A549 treated with DMSO at 1 μM for 4 hours (cell line): Measurements from ENCODE around the gene TRIM4. TPM values are rescaled to one million over a fixed set of nuclear protein-coding genes. Genes with fewer than 3 reads are reported as not detected.

Experiments
- total RNA-seq: library from RNA; stranded (reverse); fragments of 200-300 nt; extraction: Qiagen RNA extraction; gene quantifications from 5 replicates; pipeline ENCODE4 v1.2.3, GENCODE V29; 2022; ENCODE audit warnings: low read depth

TRIM4 gene, protein sequence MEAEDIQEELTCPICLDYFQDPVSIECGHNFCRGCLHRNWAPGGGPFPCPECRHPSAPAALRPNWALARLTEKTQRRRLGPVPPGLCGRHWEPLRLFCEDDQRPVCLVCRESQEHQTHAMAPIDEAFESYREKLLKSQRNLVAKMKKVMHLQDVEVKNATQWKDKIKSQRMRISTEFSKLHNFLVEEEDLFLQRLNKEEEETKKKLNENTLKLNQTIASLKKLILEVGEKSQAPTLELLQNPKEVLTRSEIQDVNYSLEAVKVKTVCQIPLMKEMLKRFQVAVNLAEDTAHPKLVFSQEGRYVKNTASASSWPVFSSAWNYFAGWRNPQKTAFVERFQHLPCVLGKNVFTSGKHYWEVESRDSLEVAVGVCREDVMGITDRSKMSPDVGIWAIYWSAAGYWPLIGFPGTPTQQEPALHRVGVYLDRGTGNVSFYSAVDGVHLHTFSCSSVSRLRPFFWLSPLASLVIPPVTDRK
- total RNA-seq, result 25.4 to 29.5 TPM (median 27.3 TPM) in 5 replicates

DNA sequence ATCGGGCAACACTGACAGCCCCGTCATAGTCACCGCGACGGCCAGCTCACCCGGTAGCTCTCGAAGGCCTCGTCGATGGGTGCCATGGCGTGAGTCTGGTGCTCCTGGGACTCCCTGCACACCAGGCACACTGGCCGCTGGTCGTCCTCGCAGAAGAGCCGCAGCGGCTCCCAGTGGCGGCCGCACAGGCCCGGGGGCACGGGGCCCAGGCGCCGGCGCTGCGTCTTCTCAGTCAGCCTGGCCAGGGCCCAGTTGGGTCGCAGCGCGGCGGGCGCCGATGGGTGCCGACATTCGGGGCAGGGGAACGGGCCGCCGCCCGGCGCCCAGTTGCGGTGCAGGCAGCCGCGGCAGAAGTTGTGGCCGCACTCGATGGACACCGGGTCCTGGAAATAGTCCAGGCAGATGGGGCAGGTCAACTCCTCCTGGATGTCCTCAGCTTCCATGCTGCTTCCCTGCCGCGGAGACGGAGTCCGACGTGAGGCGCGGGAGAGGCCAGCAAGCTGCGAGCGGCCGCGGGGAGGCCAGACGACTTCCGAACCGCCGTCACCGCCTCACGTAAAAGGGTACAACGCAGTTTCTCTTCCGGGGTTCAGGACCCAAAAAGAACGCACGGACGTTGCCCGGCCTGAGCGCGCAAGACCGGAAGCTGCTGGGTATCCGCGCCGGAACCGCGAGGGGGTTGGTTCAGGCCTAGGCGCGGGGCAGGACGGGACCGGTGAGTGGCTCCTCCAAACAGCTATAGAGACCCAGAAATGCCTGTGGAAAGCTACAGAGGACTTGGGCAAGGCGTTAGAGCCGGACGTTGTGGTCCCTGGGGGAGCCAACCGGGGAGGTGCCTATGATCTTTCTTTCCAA is at the start of gene TRIM4:
TSS of gene TRIM4 (minus strand) at position 572 of the 855 bp plus-strand sequence. CDS start at position 443, 129 bp downstream.

DNA sequence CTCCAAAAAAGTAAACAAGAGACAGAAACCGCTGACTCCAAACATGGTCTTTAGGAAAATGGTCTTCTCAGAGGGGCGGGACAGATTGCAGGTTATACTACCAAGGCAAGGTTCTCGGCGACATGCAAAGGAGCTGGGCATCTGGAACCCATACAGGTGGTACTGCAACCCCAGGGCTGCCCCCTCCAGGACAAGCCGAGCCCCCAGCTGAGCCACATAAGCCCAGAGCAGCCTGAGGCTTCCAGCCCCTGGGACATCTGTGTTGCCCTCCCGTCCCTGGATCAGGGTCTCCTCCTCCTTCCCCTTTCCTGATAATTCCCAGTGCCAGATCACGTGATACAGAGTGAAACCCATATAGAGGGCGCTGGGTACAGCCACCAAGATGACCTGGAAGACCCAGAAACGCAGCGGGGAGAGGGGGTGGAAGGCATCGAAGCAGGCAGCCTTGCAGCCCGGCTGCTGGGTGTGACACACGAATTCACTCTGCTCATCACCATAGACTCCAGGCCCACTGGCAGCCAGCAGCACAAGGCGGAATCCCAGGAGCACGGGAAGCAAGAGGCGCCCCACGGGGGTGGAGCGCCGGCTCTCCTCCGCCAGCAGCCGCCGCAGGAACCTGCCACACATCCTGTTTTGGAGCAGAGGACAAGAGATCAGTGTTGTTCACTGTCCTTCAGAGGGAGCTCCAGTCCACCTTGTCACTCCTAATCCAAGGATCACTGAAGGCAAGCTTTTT is 9.8 kb upstream of the TRIM4 start, which contains the start of gene GJC3:
TSS of gene GJC3 (minus strand) at position 627 of the 736 bp plus-strand sequence. CDS start at position 627, 0 bp downstream.

DNA sequence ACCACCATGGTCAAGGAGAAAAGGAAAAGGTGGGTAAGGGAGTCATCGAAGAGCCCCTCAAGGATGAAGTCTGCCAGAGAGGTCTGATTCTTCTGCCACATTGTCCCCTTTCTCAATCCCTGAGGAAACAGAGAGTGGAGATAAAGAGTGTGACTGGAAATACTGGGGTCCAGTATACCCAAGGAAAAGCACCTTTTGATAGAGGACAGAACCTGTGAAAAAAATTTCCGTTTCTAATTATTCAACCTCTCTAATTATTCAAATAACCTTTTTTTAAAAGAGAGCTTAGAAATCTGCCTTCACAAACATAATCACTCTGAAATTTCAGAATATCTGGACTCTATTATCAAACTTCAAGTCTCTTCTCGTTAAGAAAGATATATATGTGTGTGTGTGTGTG is 42.4 kb downstream of the TRIM4 start, which contains the start of gene OR2AE1:
TSS of gene OR2AE1 (minus strand) at position 101 of the 400 bp plus-strand sequence. CDS start at position 101, 0 bp downstream.

Other genes starting within 250 kb of the TRIM4 start
- 1.4 to 2.2 TPM (median 1.5 TPM) in 5 replicates for gene CYP3A5, start 239.5 kb downstream of the TRIM4 start, total RNA-seq
- not detected in 5 replicates for gene CYP3A7, start 184.3 kb downstream of the TRIM4 start, total RNA-seq
- not detected in 5 replicates for gene CYP3A4, start 135.3 kb downstream of the TRIM4 start, total RNA-seq
- gene CYP3A43, start 91.5 kb downstream of the TRIM4 start, total RNA-seq, result not detected in 5 replicates
- not detected in 5 replicates for gene OR2AE1, start 42.5 kb downstream of the TRIM4 start, total RNA-seq
- 0.09 to 0.18 TPM (median 0.13 TPM) in 4 of 5 replicates, not detected in the other for gene GJC3, start 10.1 kb upstream of the TRIM4 start, total RNA-seq
- 0.23 TPM in 1 of 5 replicates, not detected in the others for gene AZGP1, start 56.5 kb upstream of the TRIM4 start, total RNA-seq
- gene ZKSCAN1, start 96.1 kb upstream of the TRIM4 start, total RNA-seq, result 8.0 to 12.2 TPM (median 10.6 TPM) in 5 replicates
- gene ZSCAN21, start 130.2 kb upstream of the TRIM4 start, total RNA-seq, result 9.5 to 11.9 TPM (median 9.9 TPM) in 5 replicates
- gene ZNF3, start 162.2 kb upstream of the TRIM4 start, total RNA-seq, result 19.1 to 27.5 TPM (median 22.3 TPM) in 5 replicates
- 169 to 186 TPM (median 179 TPM) in 5 replicates for gene COPS6, start 169.4 kb upstream of the TRIM4 start, total RNA-seq
- gene MCM7, start 181.9 kb upstream of the TRIM4 start, total RNA-seq, result 236 to 264 TPM (median 254 TPM) in 5 replicates
- 13.8 to 17.6 TPM (median 15.3 TPM) in 5 replicates for gene AP4M1, start 182.1 kb upstream of the TRIM4 start, total RNA-seq
- gene TAF6, start 199.8 kb upstream of the TRIM4 start, total RNA-seq, result 54.0 to 75.4 TPM (median 65.5 TPM) in 5 replicates
- gene CNPY4, start 200.1 kb upstream of the TRIM4 start, total RNA-seq, result 8.6 to 13.2 TPM (median 11.4 TPM) in 5 replicates
- 2.3 to 3.1 TPM (median 2.7 TPM) in 5 replicates for gene MBLAC1, start 207.4 kb upstream of the TRIM4 start, total RNA-seq
- 163 to 183 TPM (median 169 TPM) in 5 replicates for gene LAMTOR4, start 229.4 kb upstream of the TRIM4 start, total RNA-seq
- gene TRAPPC14, start 239.2 kb upstream of the TRIM4 start, total RNA-seq, result 9.6 to 15.3 TPM (median 14.0 TPM) in 5 replicates
- gene GAL3ST4, start 249.1 kb upstream of the TRIM4 start, total RNA-seq, result 0.10 to 0.26 TPM (median 0.18 TPM) in 4 of 5 replicates, not detected in the other